ENCODE results near the gene RBP3.

RBP3 gene

DNA sequence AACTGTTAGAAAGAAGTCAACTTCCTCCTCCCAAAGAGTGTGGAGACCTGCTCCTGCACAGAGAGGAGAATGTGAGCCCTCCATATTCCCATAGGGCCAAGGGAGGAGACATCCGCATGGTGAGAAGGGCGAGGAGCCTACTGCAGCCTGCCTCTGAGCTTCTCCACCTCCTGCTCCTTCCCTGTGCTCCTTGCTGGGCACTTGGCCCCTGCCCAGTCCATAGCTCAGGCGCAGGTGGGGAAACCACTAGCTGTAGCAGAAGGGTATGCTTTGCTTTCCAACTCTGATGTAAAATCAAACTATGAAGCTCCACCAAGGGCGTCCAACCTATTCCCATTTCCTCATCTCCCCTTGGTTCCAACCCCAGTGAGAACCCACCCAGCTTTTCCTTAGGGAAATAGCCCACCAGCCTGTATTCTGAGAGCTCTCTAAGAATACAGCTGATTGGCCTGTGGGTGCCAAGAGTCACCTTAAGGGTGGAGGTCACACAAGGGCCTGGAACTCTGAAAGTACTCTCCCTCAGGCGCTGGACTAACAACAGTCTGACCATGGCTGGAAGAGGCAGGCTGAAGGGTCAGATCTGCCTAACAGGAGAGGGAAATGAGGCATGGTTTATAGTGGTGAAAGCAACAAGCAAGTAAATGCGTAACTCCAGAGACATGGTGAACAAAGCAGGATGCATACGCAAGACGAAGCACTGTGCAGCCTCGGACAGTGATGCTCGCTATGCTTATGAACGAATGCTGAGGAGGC, 22.0 kb downstream of the RBP3 start:
- Histone ChIP-seq H3K4me3 (ENCODE audit: low read depth in 1 of 2, low read length in 2 of 2) (no peak overlapping the region), H3K4me2 (ENCODE audit: insufficient read depth, low read length) (no peak overlapping the region), H2AFZ (ENCODE audit: low read depth, low read length) (no peak overlapping the region), H4K20me1 (ENCODE audit: insufficient read depth, low read length) (0 out of 2 replicates have a peak, but pooled peaks cover 4% of the 10 kb centered on the region), H3K36me3 (ENCODE audit: insufficient read depth, low read length) (no peaks in the 10 kb centered on the region), H3K27me3 (ENCODE audit: insufficient read depth, low read length, poor library complexity) (peaks cover 18% of the 10 kb centered on the region), H3K27ac (ENCODE audit: low read length) (no peak overlapping the region), H3K79me2 (ENCODE audit: insufficient read depth, low read length) (no peaks in the 10 kb centered on the region), H3K4me1 (ENCODE audit: insufficient read depth, low read length) (no peaks in the 10 kb centered on the region), H3K9me3 (ENCODE audit: insufficient read depth, low read length, severe bottlenecking) (no peaks in the 10 kb centered on the region), H3K9ac (ENCODE audit: low read depth, low read length) (no peak overlapping the region)
- TF ChIP-seq, protein P1, sequence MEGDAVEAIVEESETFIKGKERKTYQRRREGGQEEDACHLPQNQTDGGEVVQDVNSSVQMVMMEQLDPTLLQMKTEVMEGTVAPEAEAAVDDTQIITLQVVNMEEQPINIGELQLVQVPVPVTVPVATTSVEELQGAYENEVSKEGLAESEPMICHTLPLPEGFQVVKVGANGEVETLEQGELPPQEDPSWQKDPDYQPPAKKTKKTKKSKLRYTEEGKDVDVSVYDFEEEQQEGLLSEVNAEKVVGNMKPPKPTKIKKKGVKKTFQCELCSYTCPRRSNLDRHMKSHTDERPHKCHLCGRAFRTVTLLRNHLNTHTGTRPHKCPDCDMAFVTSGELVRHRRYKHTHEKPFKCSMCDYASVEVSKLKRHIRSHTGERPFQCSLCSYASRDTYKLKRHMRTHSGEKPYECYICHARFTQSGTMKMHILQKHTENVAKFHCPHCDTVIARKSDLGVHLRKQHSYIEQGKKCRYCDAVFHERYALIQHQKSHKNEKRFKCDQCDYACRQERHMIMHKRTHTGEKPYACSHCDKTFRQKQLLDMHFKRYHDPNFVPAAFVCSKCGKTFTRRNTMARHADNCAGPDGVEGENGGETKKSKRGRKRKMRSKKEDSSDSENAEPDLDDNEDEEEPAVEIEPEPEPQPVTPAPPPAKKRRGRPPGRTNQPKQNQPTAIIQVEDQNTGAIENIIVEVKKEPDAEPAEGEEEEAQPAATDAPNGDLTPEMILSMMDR (IDR thresholded peaks at IDR 0.05; ENCODE audit: borderline replicate concordance, extremely low read depth, low read length, poor library complexity, severe bottlenecking): no peak
- no peak for TF ChIP-seq EZH2 (IDR thresholded peaks at IDR 0.05; ENCODE audit: borderline replicate concordance, low read depth, low read length, severe bottlenecking)
- ATAC-seq (ENCODE audit: insufficient read depth, low read depth): no peak
- no peak for DNase-seq

DNA sequence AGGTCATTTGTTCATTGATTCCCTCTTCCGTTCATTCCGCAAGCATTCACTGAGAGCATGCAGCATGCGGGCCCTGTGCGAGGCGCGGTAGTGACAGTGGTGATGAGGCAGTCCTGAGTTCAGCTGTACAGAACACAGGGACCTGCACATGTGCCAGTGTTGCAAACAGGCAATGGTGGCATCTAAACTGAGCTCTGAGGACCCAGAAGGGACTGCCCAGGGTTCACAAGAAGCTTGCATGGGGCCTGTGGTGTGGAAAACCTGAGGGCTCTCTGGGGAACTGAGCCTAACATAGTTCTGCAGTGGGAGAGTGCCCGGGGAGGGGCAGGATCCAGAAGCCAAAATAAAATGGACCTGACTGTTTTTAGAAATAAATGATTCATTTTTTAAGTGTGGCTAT, 22.7 kb downstream of the RBP3 start:
- Histone ChIP-seq H3K4me3 (ENCODE audit: low read depth in 1 of 2, low read length in 2 of 2) (no peak overlapping the region), H3K27ac (ENCODE audit: low read length) (no peak overlapping the region), H3K79me2 (ENCODE audit: insufficient read depth, low read length) (no peaks in the 10 kb centered on the region), H3K9ac (ENCODE audit: low read depth, low read length) (no peak overlapping the region), H3K27me3 (ENCODE audit: insufficient read depth, low read length, poor library complexity) (peaks cover 18% of the 10 kb centered on the region), H2AFZ (ENCODE audit: low read depth, low read length) (no peak overlapping the region), H4K20me1 (ENCODE audit: insufficient read depth, low read length) (0 out of 2 replicates have a peak, but pooled peaks cover 4% of the 10 kb centered on the region), H3K4me2 (ENCODE audit: insufficient read depth, low read length) (no peak overlapping the region), H3K9me3 (ENCODE audit: insufficient read depth, low read length, severe bottlenecking) (no peaks in the 10 kb centered on the region), H3K36me3 (ENCODE audit: insufficient read depth, low read length) (no peaks in the 10 kb centered on the region), H3K4me1 (ENCODE audit: insufficient read depth, low read length) (no peaks in the 10 kb centered on the region)
- TF ChIP-seq, protein P1 (IDR thresholded peaks at IDR 0.05; ENCODE audit: borderline replicate concordance, extremely low read depth, low read length, poor library complexity, severe bottlenecking): no peak
- no peak for TF ChIP-seq EZH2 (IDR thresholded peaks at IDR 0.05; ENCODE audit: borderline replicate concordance, low read depth, low read length, severe bottlenecking)
- DNase-seq (no peak), ATAC-seq (ENCODE audit: insufficient read depth, low read depth) (no peak)

DNA sequence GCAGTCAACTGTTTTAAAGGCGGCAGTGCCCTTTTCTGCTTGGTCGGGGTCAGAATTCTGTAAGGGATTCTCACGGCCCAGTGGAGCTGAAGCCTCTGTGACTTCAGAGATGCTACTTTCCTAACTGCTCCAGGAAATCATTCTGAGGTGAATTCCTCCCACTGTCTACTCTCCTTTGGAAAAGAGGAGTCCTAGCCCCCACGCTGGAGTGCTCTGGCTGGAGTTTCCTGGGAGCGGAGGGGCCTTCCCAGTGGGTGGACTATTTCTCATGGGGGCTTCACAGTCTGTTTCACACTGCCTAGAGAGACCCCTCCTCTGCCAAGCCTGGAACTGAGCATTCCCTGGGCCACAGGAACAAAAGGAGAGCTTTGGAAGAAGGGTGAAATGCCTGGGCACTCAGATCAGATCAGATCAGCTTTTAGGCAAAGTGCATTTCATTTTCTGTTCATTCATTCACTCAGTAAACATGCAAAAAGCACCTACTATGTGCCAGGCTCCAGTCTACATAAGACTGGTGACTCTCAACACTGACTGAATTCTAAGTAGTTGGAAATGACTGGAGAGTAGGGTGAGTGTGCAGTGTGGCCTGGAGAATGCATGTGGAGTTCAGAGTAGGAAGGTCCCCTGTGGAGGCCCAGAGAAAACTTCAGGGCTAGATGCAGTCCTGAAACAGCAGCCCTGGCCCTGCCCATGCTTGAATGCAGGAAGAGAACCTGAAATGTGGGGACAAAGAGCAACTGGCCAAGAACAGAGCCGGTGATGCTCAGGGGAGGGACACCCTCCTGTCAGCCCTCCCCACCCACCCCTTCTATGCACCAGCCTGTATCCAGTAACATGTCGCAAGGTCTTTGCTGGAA, 23.7 kb downstream of the RBP3 start:
- H3K27ac ChIP-seq (ENCODE audit: low read length): no peak overlapping the region
- H3K36me3 ChIP-seq (ENCODE audit: insufficient read depth, low read length): no peaks in the 10 kb centered on the region
- no peak overlapping the region for H2AFZ ChIP-seq (ENCODE audit: low read depth, low read length)
- DNase-seq (no peak), ATAC-seq (ENCODE audit: insufficient read depth, low read depth) (no peak)
- peaks cover 21% of the 10 kb centered on the region for H3K27me3 ChIP-seq (ENCODE audit: insufficient read depth, low read length, poor library complexity)
- H3K4me2 ChIP-seq (ENCODE audit: insufficient read depth, low read length): no peak overlapping the region
- no peaks in the 10 kb centered on the region for H3K9me3 ChIP-seq (ENCODE audit: insufficient read depth, low read length, severe bottlenecking)
- no peak for TF ChIP-seq EZH2 (IDR thresholded peaks at IDR 0.05; ENCODE audit: borderline replicate concordance, low read depth, low read length, severe bottlenecking)
- TF ChIP-seq, protein P1 (IDR thresholded peaks at IDR 0.05; ENCODE audit: borderline replicate concordance, extremely low read depth, low read length, poor library complexity, severe bottlenecking): no peak
- H3K4me1 ChIP-seq (ENCODE audit: insufficient read depth, low read length): no peaks in the 10 kb centered on the region
- no peak overlapping the region for H3K4me3 ChIP-seq (ENCODE audit: low read depth in 1 of 2, low read length in 2 of 2)
- no peak overlapping the region for H3K9ac ChIP-seq (ENCODE audit: low read depth, low read length)
- no peaks in the 10 kb centered on the region for H3K79me2 ChIP-seq (ENCODE audit: insufficient read depth, low read length)
- H4K20me1 ChIP-seq (ENCODE audit: insufficient read depth, low read length): no peaks in the 10 kb centered on the region

All from DND-41 (cell line).